ENCODE results near the gene NHSL1. TPM values are rescaled to one million over a fixed set of nuclear protein-coding genes. Genes with fewer than 3 reads are reported as not detected.

Gene NHSL1
- total RNA-seq, 1 experiment from 2014 or later: 41.9 TPM

GRCh38 chr6:138418118-138418742, 81.1 kb downstream of the NHSL1 start:
- H3K4me1 Mint-ChIP-seq (ENCODE audit: low read depth, unreplicated experiment): no peaks in the 10 kb centered on the region
- CTCF ChIA-PET: no interaction called here
- H3K4me3 Mint-ChIP-seq (ENCODE audit: unreplicated experiment): no peak overlapping the region
- no peak overlapping the region for H3K4me3 ChIP-seq (ENCODE audit: low read depth, low read length)
- peaks cover 66% of the 10 kb centered on the region for H3K36me3 Mint-ChIP-seq (ENCODE audit: insufficient read depth, unreplicated experiment)
- POLR2A ChIA-PET: interaction anchor here (0.6 kb wide), 1 partner anchor 222 kb away, joined by 14 read pairs; no protein-coding TSS in a partner anchor
- no peaks in the 10 kb centered on the region for H3K36me3 ChIP-seq (ENCODE audit: control insufficient read depth, insufficient read depth, low read length)
- H3K27ac Mint-ChIP-seq (ENCODE audit: unreplicated experiment): no peak overlapping the region
- H3K9me3 ChIP-seq: no peaks in the 10 kb centered on the region
- BruUV-seq (replicated peaks): no TSS peak
- no peak for TF ChIP-seq CTCF (IDR thresholded peaks at IDR 0.05; ENCODE audit: insufficient read depth in 1 of 2, low read depth in 1 of 2, low read length in 1 of 2, severe bottlenecking in 1 of 2, unreplicated experiment in 1 of 2)
- H3K9me3 Mint-ChIP-seq (ENCODE audit: unreplicated experiment): no peaks in the 10 kb centered on the region
- intact Hi-C loops (cut with micrococcal nuclease; ENCODE audit: unreplicated experiment): no loop called here
- no peaks in the 10 kb centered on the region for H3K27me3 Mint-ChIP-seq (ENCODE audit: insufficient read depth, unreplicated experiment)
- H3K4me1 ChIP-seq: no peaks in the 10 kb centered on the region
- H3K27me3 ChIP-seq (replicated peaks; ENCODE audit: control insufficient read depth, insufficient read depth, low read length): no peaks in the 10 kb centered on the region
- no peak for DNase-seq

- intact Hi-C loops (cut with micrococcal nuclease; ENCODE audit: unreplicated experiment): no loop called here
- Histone ChIP-seq H3K36me3 (ENCODE audit: control insufficient read depth, insufficient read depth, low read length) (no peaks in the 10 kb centered on the region), H3K4me3 (ENCODE audit: low read depth, low read length) (no peak overlapping the region), H3K4me1 (no peaks in the 10 kb centered on the region), H3K27me3 (replicated peaks; ENCODE audit: control insufficient read depth, insufficient read depth, low read length) (no peaks in the 10 kb centered on the region), H3K9me3 (no peaks in the 10 kb centered on the region)
- POLR2A ChIA-PET: no interaction called here
- no peaks in the 10 kb centered on the region for H3K4me1 Mint-ChIP-seq (ENCODE audit: low read depth, unreplicated experiment)
- H3K36me3 Mint-ChIP-seq (ENCODE audit: insufficient read depth, unreplicated experiment): peaks cover 63% of the 10 kb centered on the region
- BruUV-seq (replicated peaks): no TSS peak
- H3K27ac Mint-ChIP-seq (ENCODE audit: unreplicated experiment): no peak overlapping the region
- H3K27me3 Mint-ChIP-seq (ENCODE audit: insufficient read depth, unreplicated experiment): no peaks in the 10 kb centered on the region
- CTCF ChIA-PET: no interaction called here
- no peak for TF ChIP-seq CTCF (IDR thresholded peaks at IDR 0.05; ENCODE audit: insufficient read depth in 1 of 2, low read depth in 1 of 2, low read length in 1 of 2, severe bottlenecking in 1 of 2, unreplicated experiment in 1 of 2)
- DNase-seq: no peak
- H3K4me3 Mint-ChIP-seq (ENCODE audit: unreplicated experiment): no peak overlapping the region
- no peaks in the 10 kb centered on the region for H3K9me3 Mint-ChIP-seq (ENCODE audit: unreplicated experiment)
Measured at GRCh38 chr6:138417493-138418117, 81.7 kb downstream of the NHSL1 start.

- ChIA-PET POLR2A (no interaction called here), CTCF (interaction anchor here (0.6 kb wide), 1 partner anchor 310 kb away, joined by 8 read pairs; no protein-coding TSS in a partner anchor)
- Mint-ChIP-seq H3K4me3 (ENCODE audit: unreplicated experiment) (no peak overlapping the region), H3K27me3 (ENCODE audit: insufficient read depth, unreplicated experiment) (no peaks in the 10 kb centered on the region), H3K9me3 (ENCODE audit: unreplicated experiment) (no peaks in the 10 kb centered on the region), H3K27ac (ENCODE audit: unreplicated experiment) (no peak overlapping the region), H3K4me1 (ENCODE audit: low read depth, unreplicated experiment) (peaks cover 4% of the 10 kb centered on the region), H3K36me3 (ENCODE audit: insufficient read depth, unreplicated experiment) (peaks cover 66% of the 10 kb centered on the region)
- DNase-seq: no peak
- H3K4me1 ChIP-seq: no peaks in the 10 kb centered on the region
- intact Hi-C loops (cut with micrococcal nuclease; ENCODE audit: unreplicated experiment): no loop called here
- H3K9me3 ChIP-seq: no peaks in the 10 kb centered on the region
- TF ChIP-seq CTCF (IDR thresholded peaks at IDR 0.05; ENCODE audit: insufficient read depth in 1 of 2, low read depth in 1 of 2, low read length in 1 of 2, severe bottlenecking in 1 of 2, unreplicated experiment in 1 of 2): no peak
- no peaks in the 10 kb centered on the region for H3K27me3 ChIP-seq (replicated peaks; ENCODE audit: control insufficient read depth, insufficient read depth, low read length)
- no TSS peak for BruUV-seq (replicated peaks)
- H3K36me3 ChIP-seq (ENCODE audit: control insufficient read depth, insufficient read depth, low read length): no peaks in the 10 kb centered on the region
- H3K4me3 ChIP-seq (ENCODE audit: low read depth, low read length): no peak overlapping the region
Measured at GRCh38 chr6:138416206-138416605, 83.1 kb downstream of the NHSL1 start.
